HepG2 (cell line): ENCODE data around the gene ASCC2.
A peak's percentile ranks its signal among the peaks of the same experiment; 100 is the strongest.

Source experiments
- CREB1 ChIP-seq, 2 experiments: fragments of 450-650 bp in 1 of 2; IDR thresholded peaks; 2 replicates each; pipeline ENCODE4 v1.6.1; 2016 to 2017; ENCODE audit warnings: control low read depth in 1 of 2, mild to moderate bottlenecking in 1 of 2, missing compliant biosample characterization in 1 of 2, missing genetic modification characterization in 1 of 2
- CTCF ChIP-seq: sonication (generic); formaldehyde crosslinking; IDR thresholded peaks from 2 replicates; pipeline ENCODE4 v1.5.0; 2020; ENCODE audit warnings: mild to moderate bottlenecking, missing genetic modification reagents, moderate library complexity
- HIVEP1 ChIP-seq: sonication (generic); formaldehyde crosslinking; IDR thresholded peaks from 2 replicates; pipeline ENCODE4 v1.4.0; 2020; ENCODE audit warnings: mild to moderate bottlenecking, missing genetic modification reagents
- HNRNPL ChIP-seq: fragments of 200-400 bp; formaldehyde crosslinking; IDR thresholded peaks from 2 replicates; pipeline ENCODE4 v1.6.1; 2017; ENCODE audit warnings: mild to moderate bottlenecking, low read depth, low read length
- KLF15 ChIP-seq: sonication (generic); formaldehyde crosslinking; IDR thresholded peaks from 2 replicates; pipeline ENCODE4 v1.8.1; 2023; ENCODE audit warnings: borderline replicate concordance, mild to moderate bottlenecking, inconsistent platforms, missing genetic modification reagents, mixed read lengths
- LCORL ChIP-seq, 2 experiments: fragments of 450-650 bp in 1 of 2; sonication (generic) in 1 of 2; formaldehyde crosslinking in 1 of 2; IDR thresholded peaks; 2 replicates each; pipeline versions ENCODE4 v1.5.0 to v1.6.1; 2017 to 2020; ENCODE audit warnings: antibody characterized with exemption in 1 of 2, missing genetic modification reagents in 1 of 2
- SALL2 ChIP-seq: sonication (generic); formaldehyde crosslinking; IDR thresholded peaks from 2 replicates; pipeline ENCODE4 v1.8.1; 2023; ENCODE audit warnings: mild to moderate bottlenecking, missing genetic modification reagents, inconsistent platforms
- TAF1 ChIP-seq: sonication (generic); formaldehyde crosslinking; IDR thresholded peaks from 2 replicates; pipeline ENCODE4 v1.4.0; 2020; ENCODE audit warnings: missing genetic modification reagents
- ZNF34 ChIP-seq: sonication (generic); formaldehyde crosslinking; IDR thresholded peaks from 2 replicates; pipeline ENCODE4 v1.4.0; 2020; ENCODE audit warnings: mild to moderate bottlenecking, missing genetic modification reagents, borderline replicate concordance

DNA sequence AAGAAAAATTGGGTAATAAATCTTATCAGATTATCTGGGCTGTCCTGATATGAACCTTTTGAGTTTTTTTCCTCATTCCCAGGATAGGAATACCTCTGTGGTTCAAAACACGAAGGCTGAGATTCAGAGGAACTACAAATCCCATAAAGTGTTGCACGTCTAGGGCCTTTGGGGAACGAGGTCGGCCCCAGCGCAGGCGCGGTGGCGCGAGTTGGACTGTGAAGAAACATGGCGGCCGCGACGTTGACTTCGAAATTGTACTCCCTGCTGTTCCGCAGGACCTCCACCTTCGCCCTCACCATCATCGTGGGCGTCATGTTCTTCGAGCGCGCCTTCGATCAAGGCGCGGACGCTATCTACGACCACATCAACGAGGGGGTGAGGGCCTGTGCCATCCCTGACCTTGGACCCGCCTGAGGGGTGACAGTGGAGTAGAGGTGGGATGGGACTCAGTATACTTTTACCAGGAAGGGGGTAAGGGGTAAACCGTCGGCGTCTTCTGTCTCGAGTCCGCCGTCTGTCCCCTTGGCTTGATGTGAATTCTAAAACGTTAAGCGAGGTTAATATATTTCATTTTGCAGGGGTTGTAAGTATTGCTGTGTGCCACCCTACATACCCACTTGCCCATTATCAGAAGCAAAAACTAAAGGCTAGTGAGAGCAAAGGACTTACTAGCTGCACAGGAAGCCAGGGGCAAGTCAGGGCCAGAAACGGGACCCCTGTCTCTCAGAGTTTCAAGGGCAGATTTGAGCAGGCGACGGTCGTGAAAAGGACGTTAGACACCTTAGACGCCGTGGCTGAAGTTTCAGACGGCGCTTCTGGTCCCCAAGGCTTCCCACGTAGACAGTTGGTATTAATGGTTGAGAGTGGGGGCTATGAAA lies 70.7 kb downstream of the ASCC2 start, which contains the start of gene UQCR10:
- TF ChIP-seq CTCF (CRISPR knock-in tag) (no peak), KLF15 (CRISPR knock-in tag) (no peak), ZNF34 (CRISPR knock-in tag) (no peak; the same call in 1 of the 2 replicates), LCORL (IDR thresholded peaks at IDR 0.05) (no peak), LCORL (CRISPR knock-in tag; IDR thresholded peaks at IDR 0.05) (no peak; the same call in 1 of the 2 replicates), TAF1 (CRISPR knock-in tag) (peak; percentile 97), SALL2 (CRISPR knock-in tag) (no peak; the same call in 1 of the 2 replicates), HIVEP1 (CRISPR knock-in tag) (no peak), CREB1 (IDR thresholded peaks at IDR 0.05) (peak; percentile 16; the same call in 1 of the 2 replicates), CREB1 (CRISPR knock-in tag; IDR thresholded peaks at IDR 0.05) (0 out of 2 replicates have a peak, but pooled peaks have one; percentile 58), HNRNPL (no peak)
